ENCODE measurements around the gene GALM. TPM values are rescaled to one million over a fixed set of nuclear protein-coding genes. Genes with fewer than 3 reads are reported as not detected.

GALM gene
- total RNA-seq, 4 donors from 2014 or later = 6.2 to 104 (median 14.8) TPM

DNA sequence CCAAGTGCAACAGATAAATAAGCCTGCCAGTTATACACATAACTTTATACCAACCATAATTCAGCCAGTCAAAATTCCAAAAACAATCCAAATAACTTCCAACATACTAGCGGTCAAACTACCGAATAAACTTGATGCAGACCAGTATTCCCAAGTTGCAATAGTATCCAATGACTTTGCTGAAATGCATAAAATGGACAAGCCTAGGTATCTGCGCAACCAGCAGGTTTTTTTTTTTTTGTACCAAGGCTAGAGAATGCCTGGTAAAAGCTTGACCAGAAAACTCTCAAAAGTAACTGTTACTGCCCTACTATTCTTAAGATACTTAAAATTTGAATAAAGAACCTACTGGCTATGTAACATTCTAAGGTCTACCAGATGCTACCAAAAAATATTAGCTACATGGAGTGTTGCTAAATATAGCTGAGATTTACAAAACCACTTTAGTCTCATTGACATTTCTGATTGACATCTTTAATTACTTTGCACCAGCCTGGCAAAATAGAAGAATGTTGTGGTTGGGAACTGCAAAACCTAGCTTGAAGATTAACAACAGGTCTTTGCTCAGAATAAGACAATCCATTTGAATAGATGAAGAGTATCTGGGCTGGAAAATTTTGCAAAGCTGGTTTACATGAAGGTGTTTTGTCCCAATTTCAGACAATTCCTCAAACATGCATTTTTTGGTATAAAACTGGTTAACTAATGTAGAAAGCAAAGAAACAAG is 77.9 kb downstream of the GALM start:
- Histone ChIP-seq H3K4me1 (peaks cover 13 to 17% of the 10 kb centered on the region in 2 donors), H3K27me3 (no peaks in the 10 kb centered on the region), H3K9me3 (no peaks in the 10 kb centered on the region), H3K4me3 (no peak overlapping the region), H3K36me3 (no peaks in the 10 kb centered on the region), H3K27ac (no peak overlapping the region)
- no peak for DNase-seq
- intact Hi-C loops (cut with DNase I; ENCODE audit: low total_unique reads) = loop anchor here (10.0 kb wide), 2 partner anchors 159 to 209 kb away; no protein-coding TSS in a partner anchor
- no peak for TF ChIP-seq POLR2A (IDR thresholded peaks at IDR 0.05)
- TF ChIP-seq, protein P1, sequence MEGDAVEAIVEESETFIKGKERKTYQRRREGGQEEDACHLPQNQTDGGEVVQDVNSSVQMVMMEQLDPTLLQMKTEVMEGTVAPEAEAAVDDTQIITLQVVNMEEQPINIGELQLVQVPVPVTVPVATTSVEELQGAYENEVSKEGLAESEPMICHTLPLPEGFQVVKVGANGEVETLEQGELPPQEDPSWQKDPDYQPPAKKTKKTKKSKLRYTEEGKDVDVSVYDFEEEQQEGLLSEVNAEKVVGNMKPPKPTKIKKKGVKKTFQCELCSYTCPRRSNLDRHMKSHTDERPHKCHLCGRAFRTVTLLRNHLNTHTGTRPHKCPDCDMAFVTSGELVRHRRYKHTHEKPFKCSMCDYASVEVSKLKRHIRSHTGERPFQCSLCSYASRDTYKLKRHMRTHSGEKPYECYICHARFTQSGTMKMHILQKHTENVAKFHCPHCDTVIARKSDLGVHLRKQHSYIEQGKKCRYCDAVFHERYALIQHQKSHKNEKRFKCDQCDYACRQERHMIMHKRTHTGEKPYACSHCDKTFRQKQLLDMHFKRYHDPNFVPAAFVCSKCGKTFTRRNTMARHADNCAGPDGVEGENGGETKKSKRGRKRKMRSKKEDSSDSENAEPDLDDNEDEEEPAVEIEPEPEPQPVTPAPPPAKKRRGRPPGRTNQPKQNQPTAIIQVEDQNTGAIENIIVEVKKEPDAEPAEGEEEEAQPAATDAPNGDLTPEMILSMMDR (IDR thresholded peaks at IDR 0.05) = no peak

DNA sequence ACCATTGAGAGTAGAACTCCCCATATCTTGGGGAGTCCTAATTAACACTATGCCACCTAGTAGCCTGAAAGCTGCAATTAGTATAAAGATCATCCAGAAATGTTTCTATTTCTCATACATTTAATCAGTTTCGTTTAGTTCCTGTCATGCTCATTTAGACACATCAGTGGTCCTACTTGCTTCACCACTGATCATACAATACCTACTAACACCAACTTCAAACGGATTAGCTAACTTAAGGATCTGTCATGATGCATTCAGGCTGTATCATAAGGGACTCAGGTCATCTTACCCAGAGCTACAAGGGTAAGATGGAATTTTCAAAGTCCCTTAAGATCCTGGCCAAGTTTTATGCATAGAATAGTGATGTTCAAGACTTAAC is 78.5 kb downstream of the GALM start:
- H3K4me3 ChIP-seq = no peak overlapping the region
- TF ChIP-seq, protein P1 (IDR thresholded peaks at IDR 0.05) = no peak
- TF ChIP-seq POLR2A (IDR thresholded peaks at IDR 0.05) = no peak
- H3K36me3 ChIP-seq = no peaks in the 10 kb centered on the region
- H3K4me1 ChIP-seq = peaks cover 18 to 20% of the 10 kb centered on the region in 2 donors
- H3K27ac ChIP-seq = no peak overlapping the region
- no peaks in the 10 kb centered on the region for H3K27me3 ChIP-seq
- no peak for DNase-seq
- intact Hi-C loops (cut with DNase I; ENCODE audit: low total_unique reads) = loop anchor here (10.0 kb wide), 2 partner anchors 160 to 210 kb away; no protein-coding TSS in a partner anchor
- no peaks in the 10 kb centered on the region for H3K9me3 ChIP-seq

DNA sequence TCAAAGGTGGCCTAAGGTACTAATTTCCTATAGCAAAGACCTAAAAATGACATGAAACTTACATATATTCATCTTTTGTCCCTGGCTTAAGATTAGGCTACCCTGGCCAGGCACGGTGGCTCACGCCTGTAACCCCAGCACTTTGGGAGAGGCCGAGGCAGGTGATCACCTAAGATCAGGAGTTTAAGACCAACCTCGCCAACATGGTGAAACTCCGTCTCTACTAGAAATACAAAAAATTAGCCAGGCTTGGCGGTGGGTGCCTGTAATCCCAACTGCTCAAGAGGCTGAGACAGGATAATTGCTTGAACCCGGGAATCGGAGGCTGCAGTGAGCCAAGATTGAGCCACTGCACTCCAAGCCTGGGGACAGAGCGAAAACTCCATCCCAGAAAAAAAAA is 79.4 kb downstream of the GALM start:
- Histone ChIP-seq H3K27ac (no peak overlapping the region), H3K4me3 (no peak overlapping the region), H3K9me3 (no peaks in the 10 kb centered on the region), H3K27me3 (no peaks in the 10 kb centered on the region), H3K4me1 (peaks cover 20% of the 10 kb centered on the region in 2 donors), H3K36me3 (no peaks in the 10 kb centered on the region)
- TF ChIP-seq POLR2A (IDR thresholded peaks at IDR 0.05) = no peak
- TF ChIP-seq, protein P1 (IDR thresholded peaks at IDR 0.05) = no peak
- no peak for DNase-seq
- intact Hi-C loops (cut with DNase I; ENCODE audit: low total_unique reads) = loop anchor here (10.0 kb wide), 2 partner anchors 160 to 210 kb away; no protein-coding TSS in a partner anchor

DNA sequence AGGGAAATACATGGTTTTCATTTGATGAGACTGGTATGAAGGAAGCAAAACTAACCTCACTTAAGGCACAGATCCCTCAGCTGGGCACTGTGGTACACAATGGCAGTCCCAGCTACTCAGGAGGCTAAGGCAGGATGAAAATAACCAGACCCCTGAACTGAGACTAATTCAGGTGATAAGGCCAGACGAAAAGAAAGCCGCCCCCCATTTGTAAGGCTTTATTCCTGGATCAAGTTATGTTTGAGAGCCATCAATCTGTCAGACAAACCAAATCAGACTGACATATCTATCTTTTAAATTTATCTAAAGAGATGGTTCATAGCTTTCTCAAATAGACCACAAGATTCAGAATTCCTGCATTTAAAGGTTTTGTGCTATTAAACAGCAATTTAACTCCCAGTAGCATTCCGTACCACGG is 81.1 kb downstream of the GALM start:
- H3K27me3 ChIP-seq = no peaks in the 10 kb centered on the region
- H3K9me3 ChIP-seq = no peaks in the 10 kb centered on the region
- DNase-seq = no peak
- H3K27ac ChIP-seq = peak overlapping the region in 1 of 2 donors; percentile 28
- intact Hi-C loops (cut with DNase I; ENCODE audit: low total_unique reads) = loop anchor here (10.0 kb wide), 2 partner anchors 162 to 212 kb away; no protein-coding TSS in a partner anchor
- TF ChIP-seq, protein P1 (IDR thresholded peaks at IDR 0.05) = no peak
- no peak for TF ChIP-seq POLR2A (IDR thresholded peaks at IDR 0.05)
- H3K4me1 ChIP-seq = peaks cover 20% of the 10 kb centered on the region in 2 donors
- H3K36me3 ChIP-seq = no peaks in the 10 kb centered on the region
- H3K4me3 ChIP-seq = no peak overlapping the region

DNA sequence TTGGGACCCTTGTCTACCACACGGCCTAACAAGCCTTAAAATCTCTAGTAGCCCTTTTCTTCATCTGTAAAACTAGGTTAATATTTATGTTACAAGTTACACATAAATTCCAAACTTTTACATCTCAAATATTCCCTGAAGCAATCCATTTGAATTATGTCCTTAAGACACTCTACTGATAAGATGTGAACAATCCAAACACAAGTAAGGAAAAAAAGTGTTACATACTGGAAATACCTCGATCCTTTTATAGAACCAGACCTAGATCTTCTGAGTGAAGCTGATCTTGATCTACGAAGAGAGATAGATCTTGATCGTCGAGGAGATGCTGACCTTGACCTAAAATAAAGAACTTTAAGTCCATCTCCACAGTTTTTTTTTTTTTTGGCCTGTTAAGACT is 81.9 kb downstream of the GALM start:
- Histone ChIP-seq H3K4me3 (no peak overlapping the region), H3K4me1 (peaks cover 20% of the 10 kb centered on the region in 2 donors), H3K36me3 (no peaks in the 10 kb centered on the region), H3K27me3 (no peaks in the 10 kb centered on the region), H3K27ac (peak overlapping the region; percentile 28 to 44), H3K9me3 (no peaks in the 10 kb centered on the region)
- intact Hi-C loops (cut with DNase I; ENCODE audit: low total_unique reads) = loop anchor here (10.0 kb wide), 2 partner anchors 163 to 213 kb away; no protein-coding TSS in a partner anchor
- DNase-seq = no peak
- TF ChIP-seq POLR2A (IDR thresholded peaks at IDR 0.05) = no peak
- TF ChIP-seq, protein P1 (IDR thresholded peaks at IDR 0.05) = no peak

Data from uterus (tissue), 4 donors.